GM19455 (cell line): ENCODE data around the gene ANTXR1.

Experiments used
- ATAC-seq: cut with Tn5 transposase; IDR thresholded peaks from one replicate; pipeline ENCODE4 v1.9.1; 2021; ENCODE audit not compliant: unreplicated experiment

Gene ANTXR1

GRCh38 chr2:69092857-69093256 lies 79.9 kb downstream of the ANTXR1 start:
- no peak for ATAC-seq

DNA sequence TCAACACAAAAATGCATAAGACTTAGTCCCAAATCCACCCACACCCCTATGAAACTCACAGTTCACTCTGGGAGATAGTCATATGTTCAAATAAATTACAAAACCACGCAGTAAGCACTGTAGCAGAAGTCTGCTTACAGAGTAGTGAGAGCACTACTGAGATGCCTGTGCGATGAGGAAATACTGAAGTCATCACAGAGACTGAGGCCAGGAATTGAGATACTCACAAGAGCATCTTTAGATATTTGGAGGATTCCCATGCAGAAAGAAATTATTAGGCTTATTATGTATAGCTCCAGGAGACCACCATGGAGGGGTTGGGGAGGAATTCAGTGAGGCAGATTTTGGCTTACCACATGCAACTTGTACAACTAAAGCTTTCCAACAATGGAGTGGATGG lies 82.3 kb downstream of the ANTXR1 start:
- no peak for ATAC-seq

GRCh38 chr2:69096326-69097095 lies 83.5 kb downstream of the ANTXR1 start:
- no peak for ATAC-seq

DNA sequence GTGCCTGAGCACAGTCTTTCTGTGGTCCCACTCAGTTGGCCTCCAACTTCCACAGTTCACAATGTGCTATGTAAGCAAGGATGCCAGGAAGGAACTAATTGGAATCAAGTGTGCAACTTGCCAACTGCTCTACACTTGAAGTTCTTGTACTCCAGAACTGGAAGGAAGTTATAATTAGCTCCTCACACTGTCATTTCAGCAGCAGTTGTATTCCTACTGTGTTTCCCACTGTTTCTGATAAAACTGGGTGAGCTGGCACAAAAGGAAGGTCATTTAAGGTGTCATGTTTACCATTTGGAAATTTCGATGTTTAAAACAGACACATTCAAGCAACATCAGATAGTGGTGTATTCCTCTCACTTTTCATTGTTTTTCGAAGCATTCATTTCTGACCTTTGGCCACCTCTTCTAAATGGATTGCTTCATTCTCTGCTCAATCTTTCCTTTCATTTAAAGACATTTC lies 84.2 kb downstream of the ANTXR1 start:
- ATAC-seq: no peak

DNA sequence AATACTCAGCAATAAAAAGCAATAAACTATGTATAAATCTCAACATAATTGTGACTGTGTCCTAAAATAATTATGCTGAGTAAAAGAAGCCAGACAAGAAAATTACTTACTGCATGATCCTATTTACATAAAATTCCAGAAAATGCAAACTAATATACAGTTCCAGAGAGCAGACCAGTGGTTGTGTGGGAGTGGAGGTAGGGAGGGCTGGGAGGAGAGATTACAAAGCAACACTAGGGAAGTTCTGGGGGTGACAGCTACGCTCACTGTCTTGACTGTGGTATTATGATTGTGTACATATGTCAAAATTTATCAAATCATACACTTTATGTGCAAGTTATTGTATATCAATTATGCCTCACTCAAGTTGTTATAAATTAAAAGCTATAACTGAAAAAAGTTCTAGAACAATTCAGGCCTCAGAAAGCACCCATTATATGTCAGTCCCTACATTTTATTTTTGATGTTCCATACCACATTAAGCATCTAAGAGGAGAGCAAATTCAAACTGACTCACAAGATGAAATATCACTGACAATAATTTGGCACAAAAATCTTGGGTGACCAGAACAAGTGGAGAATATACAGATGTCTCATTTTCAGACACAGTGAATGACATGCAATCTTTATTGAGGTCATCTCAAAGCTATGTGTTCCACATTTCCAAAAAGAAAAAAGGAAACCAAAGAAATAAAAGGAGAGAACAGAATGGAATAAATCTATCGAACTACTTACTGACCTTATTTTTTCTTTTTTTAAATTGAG lies 85.1 kb downstream of the ANTXR1 start:
- ATAC-seq: no peak

GRCh38 chr2:69099541-69099940 lies 86.6 kb downstream of the ANTXR1 start:
- no peak for ATAC-seq

DNA sequence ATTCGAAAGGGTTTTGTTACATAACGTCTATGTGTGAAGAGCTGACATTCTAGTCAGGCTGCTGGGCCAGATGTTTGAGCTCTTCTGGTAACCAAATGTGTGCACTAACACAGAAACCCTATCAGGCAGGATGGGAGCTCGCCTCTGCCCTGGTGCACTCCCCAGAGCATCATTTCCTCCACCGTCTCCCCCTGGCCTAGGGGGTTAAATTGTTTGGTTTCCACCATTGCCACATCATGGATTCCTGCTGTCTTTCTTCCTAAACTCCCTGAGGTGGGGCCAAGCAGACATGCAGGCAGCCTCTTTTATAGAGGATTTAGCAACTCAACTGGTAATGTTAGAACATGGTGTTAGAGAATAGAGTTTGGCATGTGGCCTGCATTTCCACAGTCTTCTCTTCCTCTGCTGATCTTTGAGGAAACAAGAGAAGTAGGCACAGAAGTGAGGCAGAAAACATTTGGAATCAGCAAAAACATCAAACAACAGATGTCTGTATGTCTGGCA lies 87.3 kb downstream of the ANTXR1 start:
- no peak for ATAC-seq

DNA sequence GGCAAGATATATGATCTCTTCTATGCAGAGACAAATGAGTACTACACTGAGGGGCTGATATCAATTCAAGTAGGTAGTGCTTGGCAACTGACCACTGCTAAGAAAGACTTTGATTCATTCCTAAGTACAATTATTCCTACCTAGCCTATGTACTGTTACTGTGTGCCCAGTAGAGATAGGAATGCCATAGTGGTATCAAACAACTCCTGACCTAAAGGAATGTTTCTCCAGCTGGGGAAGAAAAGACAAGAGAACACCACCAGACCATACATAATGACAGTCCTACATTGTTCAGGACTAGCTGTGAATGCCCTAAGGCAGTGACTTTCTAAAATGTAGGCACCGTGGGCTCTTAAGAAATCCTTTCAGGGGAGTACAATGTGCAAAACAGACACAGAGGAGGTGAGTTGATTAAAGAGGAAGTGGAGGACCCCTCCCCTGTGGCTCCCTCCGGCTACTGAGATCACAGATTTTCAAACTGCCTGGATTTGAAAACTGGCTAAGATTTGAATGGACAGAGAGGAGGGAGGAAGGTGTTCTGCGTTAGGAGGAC lies 89.1 kb downstream of the ANTXR1 start:
- ATAC-seq: no peak

GRCh38 chr2:69103419-69103818 lies 90.4 kb downstream of the ANTXR1 start:
- no peak for ATAC-seq

DNA sequence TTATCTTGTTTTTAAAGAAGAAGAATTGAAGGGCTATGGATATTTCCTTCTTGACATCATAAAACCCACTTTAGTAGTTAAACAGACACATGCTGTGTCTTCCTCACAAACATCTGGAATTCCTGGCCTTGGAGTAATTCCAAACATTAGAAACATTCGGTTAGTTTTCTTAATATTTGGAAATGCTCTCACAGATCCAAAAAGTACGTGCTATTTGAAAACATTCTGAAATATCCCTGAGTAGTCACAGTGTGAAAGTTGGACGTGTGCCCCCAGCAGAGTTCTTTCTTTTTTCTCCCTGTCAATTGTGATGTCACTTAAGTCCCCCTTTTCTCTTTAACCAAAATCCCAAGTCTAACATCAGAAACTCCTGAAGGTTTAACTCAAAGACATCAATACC lies 91.3 kb downstream of the ANTXR1 start:
- ATAC-seq: no peak

DNA sequence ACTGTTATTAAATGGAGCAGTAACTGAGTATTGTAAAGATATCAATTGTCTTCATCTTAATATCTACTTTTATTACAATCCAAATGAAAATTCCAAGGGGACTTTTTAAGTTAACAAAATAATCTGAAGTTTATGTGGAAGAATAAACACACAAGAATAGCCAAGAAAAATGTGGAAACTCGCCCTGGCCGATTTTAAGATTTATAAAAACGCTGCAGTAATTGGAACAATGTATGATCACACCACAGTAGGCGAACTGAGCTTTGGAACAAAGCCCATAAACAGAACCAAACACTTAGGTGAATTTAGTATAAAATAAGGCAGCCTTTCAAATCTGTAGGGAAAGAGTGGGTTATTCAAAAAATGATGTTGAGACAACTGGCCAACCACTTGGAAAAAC lies 96.3 kb downstream of the ANTXR1 start:
- no peak for ATAC-seq

GRCh38 chr2:69111076-69111475 lies 98.1 kb downstream of the ANTXR1 start:
- no peak for ATAC-seq

DNA sequence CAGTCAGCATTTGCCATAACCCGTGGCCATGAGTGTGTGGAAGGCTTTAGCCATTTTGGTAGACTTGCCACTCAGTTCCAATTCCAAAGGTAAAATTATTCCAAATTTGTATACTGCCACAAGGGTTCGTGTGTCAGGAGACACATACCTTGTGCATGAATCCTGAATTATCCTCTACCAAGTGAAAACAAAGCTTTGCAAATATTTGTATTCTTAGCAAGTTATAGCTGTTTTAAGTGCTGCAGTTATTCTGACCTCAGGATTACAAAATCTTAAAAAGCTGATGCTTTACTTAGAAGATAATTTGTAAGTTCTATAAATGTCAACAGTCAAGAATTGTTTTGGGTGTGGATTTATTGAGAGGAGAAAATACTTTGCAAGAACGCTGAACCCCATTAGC lies 100.6 kb downstream of the ANTXR1 start:
- ATAC-seq: no peak

- no peak for ATAC-seq
These were observed 101.6 kb downstream of the ANTXR1 start for GRCh38 chr2:69114534-69114933.

- no peak for ATAC-seq
These were observed 103.5 kb downstream of the ANTXR1 start for GRCh38 chr2:69116438-69116837.

GRCh38 chr2:69118609-69119008 lies 105.6 kb downstream of the ANTXR1 start:
- ATAC-seq: no peak

GRCh38 chr2:69119104-69119894 lies 106.3 kb downstream of the ANTXR1 start:
- no peak for ATAC-seq

DNA sequence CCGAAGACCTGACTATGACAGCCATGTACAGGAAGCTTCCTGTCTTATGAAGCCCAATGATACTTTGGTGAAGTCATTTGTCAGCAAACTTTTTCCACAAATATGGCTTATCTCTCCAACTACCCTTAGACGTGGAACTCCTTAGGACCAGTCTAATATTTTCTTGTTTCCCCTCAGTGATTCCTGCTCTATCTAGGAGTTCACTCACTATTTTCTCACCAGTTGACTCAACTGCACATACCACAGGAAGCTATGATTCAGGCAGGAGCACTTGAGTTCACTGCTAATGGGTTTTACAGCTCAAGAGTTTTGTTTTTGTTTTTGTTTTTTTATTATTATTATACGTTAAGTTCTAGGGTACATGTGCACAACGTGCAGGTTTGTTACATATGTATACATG lies 109.3 kb downstream of the ANTXR1 start:
- ATAC-seq: no peak

- ATAC-seq: no peak
These were observed 110.2 kb downstream of the ANTXR1 start for GRCh38 chr2:69123182-69123581.

DNA sequence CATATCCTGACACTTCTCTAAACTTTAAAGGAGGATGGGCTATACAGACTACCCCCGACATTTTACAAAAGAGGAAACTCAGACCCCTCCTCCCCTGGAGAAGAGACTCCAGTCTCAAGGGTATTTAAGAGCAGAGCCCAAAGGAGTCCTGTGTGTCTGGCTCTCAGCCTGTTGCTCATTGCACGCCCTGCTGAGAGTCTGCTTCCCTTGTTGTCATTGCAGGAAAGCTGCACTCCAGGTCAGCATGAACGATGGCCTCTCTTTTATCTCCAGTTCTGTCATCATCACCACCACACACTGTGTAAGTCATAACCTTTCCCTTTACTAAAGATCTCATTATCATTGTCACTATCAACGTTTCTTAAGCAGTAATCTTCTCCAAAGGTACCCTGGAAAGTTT lies 111.4 kb downstream of the ANTXR1 start:
- no peak for ATAC-seq

GRCh38 chr2:69125816-69126215 lies 112.8 kb downstream of the ANTXR1 start:
- no peak for ATAC-seq
